ENCODE results near the gene GLMP. TPM values are rescaled to one million over a fixed set of nuclear protein-coding genes. Genes with fewer than 3 reads are reported as not detected.
A peak's percentile ranks its signal among the peaks of the same experiment; 100 is the strongest.
"Not testable (repeated sequence)": the region's sequence is repeated elsewhere in the genome, so short reads cannot be mapped to it uniquely, and the experiment has no call there.

Gene GLMP
- 38.3 and 56.4 TPM in 2 replicates for total RNA-seq

GRCh38 chr1:156295391-156295947 lies at the start of gene GLMP:
Gene GLMP, minus strand, starts transcription at chr1:156295679. Its CDS starts 34 bp downstream, at chr1:156295645.
- DNase-seq (ENCODE audit: low read depth in 2 of 2), result peak; percentile 77 to 82

GRCh38 chr1:156344409-156344808 lies 48.9 kb upstream of the GLMP start:
- no peak for DNase-seq (ENCODE audit: low read depth in 2 of 2)

- no peak for DNase-seq (ENCODE audit: low read depth in 2 of 2)
Observed at GRCh38 chr1:156342166-156342955, 46.9 kb upstream of the GLMP start.

GRCh38 chr1:156338180-156338976 lies 42.9 kb upstream of the GLMP start, which contains the start of the genes CCT3 and TSACC:
Gene CCT3, minus strand, starts transcription at chr1:156338292. Its CDS starts 108 bp downstream, at chr1:156338184.
Gene TSACC, plus strand, starts transcription at chr1:156338526. Its CDS starts 1,232 bp downstream, at chr1:156339758.
- peak; percentile 100 for DNase-seq (ENCODE audit: low read depth in 2 of 2)

GRCh38 chr1:156337888-156338179 lies 42.4 kb upstream of the GLMP start:
- DNase-seq (ENCODE audit: low read depth in 2 of 2), result no peak

- peak; percentile 14 for DNase-seq (ENCODE audit: low read depth in 2 of 2)
Observed at GRCh38 chr1:156337052-156337887, 41.8 kb upstream of the GLMP start.

- peak; percentile 33 to 34 for DNase-seq (ENCODE audit: low read depth in 2 of 2)
Observed at GRCh38 chr1:156336242-156336641, 40.8 kb upstream of the GLMP start.

- DNase-seq (ENCODE audit: low read depth in 2 of 2), result not testable (repeated sequence)
Observed at GRCh38 chr1:156323179-156323578, 27.7 kb upstream of the GLMP start.

- no peak for DNase-seq (ENCODE audit: low read depth in 2 of 2)
Observed at GRCh38 chr1:156320560-156320959, 25.1 kb upstream of the GLMP start.

GRCh38 chr1:156319664-156320063 lies 24.2 kb upstream of the GLMP start:
- peak; percentile 36 to 54 for DNase-seq (ENCODE audit: low read depth in 2 of 2)

- no peak for DNase-seq (ENCODE audit: low read depth in 2 of 2)
Observed at GRCh38 chr1:156316909-156317308, 21.4 kb upstream of the GLMP start.

- peak in 1 of 2 donors; percentile 26 for DNase-seq (ENCODE audit: low read depth in 2 of 2)
Observed at GRCh38 chr1:156310962-156311361, 15.5 kb upstream of the GLMP start.

- DNase-seq (ENCODE audit: low read depth in 2 of 2), result peak in 1 of 2 donors; percentile 46
Observed at GRCh38 chr1:156308078-156308477, 12.6 kb upstream of the GLMP start.

- DNase-seq (ENCODE audit: low read depth in 2 of 2), result no peak
Observed at GRCh38 chr1:156305215-156305614, 9.7 kb upstream of the GLMP start.

GRCh38 chr1:156303241-156303640 lies 7.8 kb upstream of the GLMP start:
- DNase-seq (ENCODE audit: low read depth in 2 of 2), result no peak

GRCh38 chr1:156298852-156299357 lies 3.4 kb upstream of the GLMP start, which contains the start of gene VHLL:
Gene VHLL, minus strand, starts transcription at chr1:156299307. Its CDS starts 118 bp downstream, at chr1:156299189.
- no peak for DNase-seq (ENCODE audit: low read depth in 2 of 2)

- DNase-seq (ENCODE audit: low read depth in 2 of 2), result no peak
Observed at GRCh38 chr1:156293895-156294294, 1.6 kb downstream of the GLMP start.

- no peak for DNase-seq (ENCODE audit: low read depth in 2 of 2)
Observed at GRCh38 chr1:156293098-156293434, 2.4 kb downstream of the GLMP start.

- peak; percentile 80 to 81 for DNase-seq (ENCODE audit: low read depth in 2 of 2)
Observed at GRCh38 chr1:156291226-156292061, 4.0 kb downstream of the GLMP start.

- DNase-seq (ENCODE audit: low read depth in 2 of 2), result no peak
Observed at GRCh38 chr1:156289857-156290256, 5.6 kb downstream of the GLMP start.
